ENCODE data around the gene SMURF2.
"Not testable (repeated sequence)": the region's sequence is repeated elsewhere in the genome, so short reads cannot be mapped to it uniquely, and the experiment has no call there.

Gene SMURF2

GRCh38 chr17:64580384-64581315 is 81.5 kb downstream of the SMURF2 start:
- DNase-seq (ENCODE audit: low spot score): no peak
- TF ChIP-seq CTCF (IDR thresholded peaks at IDR 0.05; ENCODE audit: extremely low read depth, missing control alignments): no peak

GRCh38 chr17:64579917-64580316 is 82.2 kb downstream of the SMURF2 start:
- no peak for DNase-seq (ENCODE audit: low spot score)
- TF ChIP-seq CTCF (IDR thresholded peaks at IDR 0.05; ENCODE audit: extremely low read depth, missing control alignments): no peak

GRCh38 chr17:64577025-64577424 is 85.1 kb downstream of the SMURF2 start:
- DNase-seq (ENCODE audit: low spot score): not testable (repeated sequence)

- no peak for TF ChIP-seq CTCF (IDR thresholded peaks at IDR 0.05; ENCODE audit: extremely low read depth, missing control alignments)
- no peak for DNase-seq (ENCODE audit: low spot score)
These were observed 86.7 kb downstream of the SMURF2 start for GRCh38 chr17:64575431-64575830.

GRCh38 chr17:64574646-64575045 is 87.5 kb downstream of the SMURF2 start:
- TF ChIP-seq CTCF (IDR thresholded peaks at IDR 0.05; ENCODE audit: extremely low read depth, missing control alignments): no peak
- DNase-seq (ENCODE audit: low spot score): no peak

- TF ChIP-seq CTCF (IDR thresholded peaks at IDR 0.05; ENCODE audit: extremely low read depth, missing control alignments): no peak
- no peak for DNase-seq (ENCODE audit: low spot score)
These were observed 88.9 kb downstream of the SMURF2 start for GRCh38 chr17:64573214-64573613.

GRCh38 chr17:64572682-64573154 is 89.4 kb downstream of the SMURF2 start:
- no peak for TF ChIP-seq CTCF (IDR thresholded peaks at IDR 0.05; ENCODE audit: extremely low read depth, missing control alignments)
- DNase-seq (ENCODE audit: low spot score): peak; percentile 33

- DNase-seq (ENCODE audit: low spot score): no peak
- no peak for TF ChIP-seq CTCF (IDR thresholded peaks at IDR 0.05; ENCODE audit: extremely low read depth, missing control alignments)
These were observed 90.4 kb downstream of the SMURF2 start for GRCh38 chr17:64571746-64572145.
